ENCODE measurements around the gene FCN2.

The FCN2 gene

GRCh38 chr9:134840511-134840910 is 40.1 kb upstream of the FCN2 start:
- no peak for DNase-seq
- TF ChIP-seq GATA1 (IDR thresholded peaks at IDR 0.05; ENCODE audit: low read depth, low read length) (no peak), POLR2A (IDR thresholded peaks at IDR 0.05; ENCODE audit: low read length) (no peak)

- no peak for TF ChIP-seq GATA1 (IDR thresholded peaks at IDR 0.05; ENCODE audit: low read depth, low read length)
- no peak for TF ChIP-seq POLR2A (IDR thresholded peaks at IDR 0.05; ENCODE audit: low read length)
- no peak for DNase-seq
Observed at GRCh38 chr9:134841180-134841904, 39.3 kb upstream of the FCN2 start.

GRCh38 chr9:134842321-134842720 is 38.3 kb upstream of the FCN2 start:
- TF ChIP-seq POLR2A (IDR thresholded peaks at IDR 0.05; ENCODE audit: low read length) (no peak), GATA1 (IDR thresholded peaks at IDR 0.05; ENCODE audit: low read depth, low read length) (no peak)
- DNase-seq: no peak

- TF ChIP-seq GATA1 (IDR thresholded peaks at IDR 0.05; ENCODE audit: low read depth, low read length) (no peak), POLR2A (IDR thresholded peaks at IDR 0.05; ENCODE audit: low read length) (no peak)
- no peak for DNase-seq
Observed at GRCh38 chr9:134843740-134844139, 36.9 kb upstream of the FCN2 start.

GRCh38 chr9:134844821-134845220 is 35.8 kb upstream of the FCN2 start:
- TF ChIP-seq GATA1 (IDR thresholded peaks at IDR 0.05; ENCODE audit: low read depth, low read length) (no peak), POLR2A (IDR thresholded peaks at IDR 0.05; ENCODE audit: low read length) (no peak)
- no peak for DNase-seq

- TF ChIP-seq GATA1 (IDR thresholded peaks at IDR 0.05; ENCODE audit: low read depth, low read length) (no peak), POLR2A (IDR thresholded peaks at IDR 0.05; ENCODE audit: low read length) (no peak)
- DNase-seq: no peak
Observed at GRCh38 chr9:134846187-134846586, 34.4 kb upstream of the FCN2 start.

GRCh38 chr9:134846699-134847098 is 33.9 kb upstream of the FCN2 start:
- TF ChIP-seq POLR2A (IDR thresholded peaks at IDR 0.05; ENCODE audit: low read length) (no peak), GATA1 (IDR thresholded peaks at IDR 0.05; ENCODE audit: low read depth, low read length) (no peak)
- no peak for DNase-seq

- no peak for DNase-seq
- TF ChIP-seq POLR2A (IDR thresholded peaks at IDR 0.05; ENCODE audit: low read length): no peak
Observed at GRCh38 chr9:134847138-134847537, 33.5 kb upstream of the FCN2 start.

DNA sequence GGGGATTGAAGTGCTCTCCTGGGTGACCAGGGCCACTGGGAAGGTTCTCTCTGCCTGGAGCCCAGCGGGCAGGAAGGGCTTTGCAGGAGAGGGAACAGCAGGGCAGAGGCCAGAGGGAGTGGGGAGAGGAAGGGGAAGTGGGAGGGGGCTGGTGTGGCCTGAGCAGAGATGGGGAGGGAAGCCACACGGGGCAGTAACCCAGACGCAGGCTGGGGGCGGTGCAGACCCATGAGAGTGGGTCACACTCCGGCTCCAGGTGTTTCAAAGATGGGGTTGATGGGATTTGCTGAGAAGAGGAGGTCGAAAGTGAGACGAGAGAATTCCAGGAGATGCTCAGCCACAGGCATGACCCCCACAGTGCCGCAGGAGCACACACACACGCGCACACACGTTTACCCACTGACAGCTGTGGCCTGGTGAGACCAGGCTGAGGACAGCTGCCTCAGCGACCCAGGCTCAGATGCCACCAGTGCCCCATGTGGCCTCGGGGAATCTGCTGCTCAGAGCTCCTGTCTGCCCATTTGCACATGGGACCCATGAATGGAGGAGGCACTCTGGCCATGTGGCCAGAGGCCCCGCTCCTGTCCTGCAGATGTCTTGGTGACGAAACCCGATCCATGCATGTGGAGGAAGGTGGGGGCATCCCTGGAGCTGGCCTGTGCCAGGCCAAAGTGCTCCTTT is 32.7 kb upstream of the FCN2 start:
- TF ChIP-seq GATA1 (IDR thresholded peaks at IDR 0.05; ENCODE audit: low read depth, low read length): no peak
- TF ChIP-seq POLR2A (IDR thresholded peaks at IDR 0.05; ENCODE audit: low read length): no peak
- DNase-seq: no peak

DNA sequence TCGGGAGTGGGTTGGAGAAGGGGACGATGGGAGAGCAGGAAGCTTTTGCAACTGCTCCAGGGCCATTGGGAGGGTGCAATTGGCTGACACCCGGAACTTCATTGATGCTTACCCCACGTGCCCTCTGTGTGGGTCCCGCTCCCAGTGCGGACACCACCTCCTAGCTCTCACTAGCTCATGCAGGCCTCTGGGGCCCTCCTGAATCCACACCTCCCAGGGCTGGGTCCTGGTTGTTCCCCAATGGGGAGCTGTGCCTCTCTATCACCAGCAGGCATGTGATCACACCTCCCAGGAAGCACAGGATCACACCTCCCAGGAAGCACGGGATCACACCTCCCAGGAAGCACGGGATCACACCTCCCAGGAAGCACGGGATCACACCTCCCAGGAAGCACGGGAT is 32.1 kb upstream of the FCN2 start:
- no peak for DNase-seq
- TF ChIP-seq GATA1 (IDR thresholded peaks at IDR 0.05; ENCODE audit: low read depth, low read length) (no peak), POLR2A (IDR thresholded peaks at IDR 0.05; ENCODE audit: low read length) (no peak)

GRCh38 chr9:134850611-134851010 is 30.0 kb upstream of the FCN2 start:
- TF ChIP-seq GATA1 (IDR thresholded peaks at IDR 0.05; ENCODE audit: low read depth, low read length) (no peak), POLR2A (IDR thresholded peaks at IDR 0.05; ENCODE audit: low read length) (no peak)
- no peak for DNase-seq

GRCh38 chr9:134851020-134851419 is 29.6 kb upstream of the FCN2 start:
- no peak for DNase-seq
- TF ChIP-seq GATA1 (IDR thresholded peaks at IDR 0.05; ENCODE audit: low read depth, low read length) (no peak), POLR2A (IDR thresholded peaks at IDR 0.05; ENCODE audit: low read length) (no peak)

GRCh38 chr9:134852906-134853654 is 27.5 kb upstream of the FCN2 start:
- TF ChIP-seq GATA1 (IDR thresholded peaks at IDR 0.05; ENCODE audit: low read depth, low read length) (no peak), POLR2A (IDR thresholded peaks at IDR 0.05; ENCODE audit: low read length) (no peak)
- no peak for DNase-seq

DNA sequence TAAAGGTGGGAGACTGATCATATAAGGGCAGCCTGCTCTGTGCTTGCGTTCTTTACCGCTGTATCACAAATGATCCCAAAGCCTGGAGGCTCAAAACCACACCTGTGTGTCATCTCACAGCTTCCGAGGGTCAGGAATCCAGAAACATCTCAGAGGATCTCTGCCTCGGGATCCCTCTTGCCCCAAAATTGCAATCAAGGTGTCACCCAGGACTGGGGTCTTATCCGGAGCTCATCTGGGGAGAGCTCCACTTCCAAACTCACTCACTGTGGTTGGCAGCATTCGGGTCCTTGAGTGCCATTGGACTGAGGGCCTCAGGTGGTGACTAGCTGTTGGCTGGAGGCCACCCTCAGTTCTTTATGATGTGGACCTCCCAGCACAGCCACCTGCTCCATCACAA is 26.7 kb upstream of the FCN2 start:
- DNase-seq: no peak
- TF ChIP-seq GATA1 (IDR thresholded peaks at IDR 0.05; ENCODE audit: low read depth, low read length): no peak
- no peak for TF ChIP-seq POLR2A (IDR thresholded peaks at IDR 0.05; ENCODE audit: low read length)
